HepG2 (cell line): ENCODE results near the gene TRPV2. TPM values are rescaled to one million over a fixed set of nuclear protein-coding genes. Genes with fewer than 3 reads are reported as not detected.
"Not testable (repeated sequence)": the region's sequence is repeated elsewhere in the genome, so short reads cannot be mapped to it uniquely, and the experiment has no call there.

ENCODE experiments used
- ATAC-seq: fragments of 200-7000 bp; cut with Tn5 transposase; 3 replicates; pipeline ENCODE4 v1.9.1; 2020; ENCODE audit warnings: mild to moderate bottlenecking, moderate library complexity
- BruUV-seq: library from RNA; stranded (reverse); fragments of 400-500 nt; replicated peaks from 2 replicates; lab custom pipeline; 2021; lab: Mats Ljungman, UMichigan
- CTCF ChIA-PET: fragments of 300-600 bp; formaldehyde crosslinking; extraction: SDS; loops from one replicate; lab custom pipeline; 2021; ENCODE audit warnings: low total read pairs, inconsistent platforms, low intra/inter-chr PET ratio; lab: Yijun Ruan, JAX
- POLR2A ChIA-PET: fragments of 350-600 bp; sonication (Branson Sonifier 250); formaldehyde crosslinking; loops from one replicate; lab custom pipeline; 2020; ENCODE audit warnings: antibody characterized with exemption, inconsistent platforms; lab: Yijun Ruan, JAX
- DNase-seq: peaks from one replicate; pipeline ENCODE4 v3.0.0-alpha.2; 2015; ENCODE audit warnings: low spot score
- FAIRE-seq: peaks from 3 replicates; lab custom pipeline; 2011; peaks lifted over from hg19 to GRCh38; lab: Jason Lieb, UNC
- H2AFZ ChIP-seq: one replicate; pipeline ENCODE4 v1.6.1; 2011; ENCODE audit warnings: low read length, inconsistent platforms
- H3K27ac ChIP-seq: fragments of 300-600 bp; 3 replicates; pipeline ENCODE4 v1.8.0; 2011; ENCODE audit warnings: mixed run types, mild to moderate bottlenecking, mixed read lengths, low read length, inconsistent platforms; ENCODE audit not compliant: insufficient read depth; ENCODE audit errors: extremely low read length
- H3K27me3 ChIP-seq, 2 experiments: fragments of 200-600 bp in 1 of 2; 2 replicates in 1 of 2; 3 replicates in 1 of 2; pipeline versions ENCODE4 v1.6.0 to v1.8.0; 2011; ENCODE audit warnings: low read length in 2 of 2, mild to moderate bottlenecking in 2 of 2, moderate library complexity in 2 of 2, inconsistent platforms in 1 of 2; ENCODE audit not compliant: insufficient read depth in 2 of 2, control insufficient read depth in 1 of 2
- H3K36me3 ChIP-seq, 2 experiments: fragments of 200-600 bp in 1 of 2; replicated peaks in 1 of 2; 2 replicates in 1 of 2; 3 replicates in 1 of 2; pipeline versions ENCODE4 v1.5.1 to v1.8.0; 2011; ENCODE audit warnings: low read length in 2 of 2, inconsistent platforms in 1 of 2; ENCODE audit not compliant: insufficient read depth in 2 of 2, control insufficient read depth in 1 of 2
- H3K4me1 ChIP-seq: 2 replicates; pipeline ENCODE4 v1.5.1; 2012; ENCODE audit warnings: low read length, inconsistent platforms; ENCODE audit not compliant: insufficient read depth
- H3K4me2 ChIP-seq: 2 replicates; pipeline ENCODE4 v1.6.0; 2011; ENCODE audit warnings: low read depth, low read length, inconsistent platforms
- H3K4me3 ChIP-seq, 3 experiments: fragments of 200-600 bp in 1 of 3; sonication (generic), shearing (Covaris generic) in 1 of 3; replicated peaks in 1 of 3; 2 replicates each; pipeline ENCODE4 v1.5.1; 2011 to 2016; ENCODE audit warnings: low read length in 3 of 3, inconsistent platforms in 2 of 3, low read depth in 2 of 3, mild to moderate bottlenecking in 2 of 3, control low read depth in 1 of 3, mixed read lengths in 1 of 3; ENCODE audit not compliant: insufficient read depth in 1 of 3
- H3K79me2 ChIP-seq: one replicate; pipeline ENCODE4 v1.6.1; 2011; ENCODE audit warnings: low read length, inconsistent platforms; ENCODE audit not compliant: insufficient read depth
- H3K9ac ChIP-seq: 2 replicates; pipeline ENCODE4 v1.6.0; 2011; ENCODE audit warnings: mild to moderate bottlenecking, low read depth, low read length, inconsistent platforms; ENCODE audit not compliant: insufficient read depth
- H3K9me3 ChIP-seq: 2 replicates; pipeline ENCODE4 v1.5.1; 2012; ENCODE audit warnings: mild to moderate bottlenecking, low read length
- H4K20me1 ChIP-seq: 2 replicates; pipeline ENCODE4 v1.6.0; 2011; ENCODE audit warnings: inconsistent platforms, mild to moderate bottlenecking, low read length, moderate library complexity; ENCODE audit not compliant: insufficient read depth
- ADNP ChIP-seq: sonication (generic); formaldehyde crosslinking; IDR thresholded peaks from 2 replicates; pipeline ENCODE4 v1.4.0; 2020; ENCODE audit warnings: missing genetic modification reagents
- MEF2D ChIP-seq: sonication (generic); formaldehyde crosslinking; IDR thresholded peaks from 2 replicates; pipeline ENCODE4 v1.5.1; 2020; ENCODE audit warnings: mild to moderate bottlenecking, missing genetic modification reagents
- ZC3H13 ChIP-seq: sonication (generic); formaldehyde crosslinking; IDR thresholded peaks from 2 replicates; pipeline ENCODE4 v1.8.1; 2023; ENCODE audit warnings: mild to moderate bottlenecking, missing genetic modification reagents, moderate library complexity
- ZNF496 ChIP-seq: sonication (generic); formaldehyde crosslinking; IDR thresholded peaks from 2 replicates; pipeline ENCODE4 v1.8.1; 2023; ENCODE audit warnings: mild to moderate bottlenecking, moderate library complexity, missing genetic modification reagents; ENCODE audit not compliant: insufficient replicate concordance
- WGBS: methylation state at CpG from one replicate; pipeline ENCODE4 v1.1.6; 2017; ENCODE audit warnings: low lambda C conversion rate; 5-methylcytosine and 5-hydroxymethylcytosine counted together
- in situ Hi-C: cut with HindIII; loops from 2 replicates; pipeline ENCODE4 v1.10.0; 2017; ENCODE audit warnings: low pct_unique_long_range_greater_than_20kb; ENCODE audit not compliant: extremely low pct_ligation_motif_present
- intact Hi-C: fragments of 100-400 bp; cut with micrococcal nuclease; formaldehyde crosslinking; loops from one replicate; pipeline ENCODE4 v1.10.0; 2022; ENCODE audit not compliant: unreplicated experiment
- polyA plus RNA-seq, 8 experiments: library from polyadenylated mRNA; depleted of rRNA in 3 of 8; stranded (reverse) in 7 of 8; unstranded in 1 of 8; fragments of >200 nt; fragmentation: Illumina TruSeq in 4 of 8; extraction: Trizol in 4 of 8; gene quantifications; 2 replicates each; pipeline versions ENCODE4 v1.2.1 to v1.2.3, GENCODE V29; 2011 to 2016; ENCODE audit warnings: low read depth in 4 of 8, missing spikeins in 1 of 8, mixed read lengths in 1 of 8; ENCODE audit not compliant: insufficient read depth in 1 of 8
- total RNA-seq, 5 experiments: library from RNA; depleted of rRNA; stranded (reverse); fragments of >200 nt; fragmentation: Illumina TruSeq; extraction: Trizol; gene quantifications; 2 replicates each; pipeline ENCODE4 v1.2.3, GENCODE V29; 2016; ENCODE audit warnings: low read depth in 1 of 5

TRPV2 gene
- total and polyA plus RNA-seq, 2 of the 13 experiments (the other 11 are each of a cell fraction or from before 2014, with no cell fraction given), result 13.6 to 21.3 TPM

GRCh38 chr17:16383772-16384287, 31.5 kb upstream of the TRPV2 start:
- peaks cover 21% of the 10 kb centered on the region for H4K20me1 ChIP-seq
- TF ChIP-seq ZC3H13 (CRISPR knock-in tag), result peak; percentile 77
- no peak for TF ChIP-seq MEF2D (CRISPR knock-in tag)
- TF ChIP-seq, all 625 proteins: peak for 1
- no peak overlapping the region; the same call in 1 of the 2 replicates for H3K4me2 ChIP-seq
- H3K27ac ChIP-seq, result no peak overlapping the region
- no peak overlapping the region for H3K9ac ChIP-seq
- POLR2A ChIA-PET, result interaction anchor here (1.2 to 2.5 kb wide), 4 partner anchors 20 to 85 kb away, joined by 4 to 8 read pairs (median 6); partner anchors contain the start of gene TRPV2
- no peak overlapping the region for H3K4me3 ChIP-seq
- DNase-seq, result no peak
- in situ Hi-C loops, result loop anchor here (5.0 kb wide), 1 partner anchor 33 kb away; the partner anchor contains the start of gene TRPV2
- H3K36me3 ChIP-seq, result peaks cover 7 to 11% of the 10 kb centered on the region in 2 experiments; a peak in 3 of 5 replicates
- H3K9me3 ChIP-seq, result no peaks in the 10 kb centered on the region
- H3K27me3 ChIP-seq, result no peaks in the 10 kb centered on the region; a peak in 1 of 5 replicates
- CTCF ChIA-PET, result no interaction called here
- H2AFZ ChIP-seq, result no peak overlapping the region
- peaks cover 18% of the 10 kb centered on the region for H3K79me2 ChIP-seq
- WGBS, result 97% methylated on average over 5 of the region's 5 CpGs
- no TSS peak for BruUV-seq
- ATAC-seq, result no peak
- H3K4me1 ChIP-seq, result peaks cover 60% of the 10 kb centered on the region
- intact Hi-C loops, result no loop called here
- no peak for FAIRE-seq

GRCh38 chr17:16384557-16384956, 30.8 kb upstream of the TRPV2 start:
- H3K79me2 ChIP-seq, result peaks cover 18% of the 10 kb centered on the region
- H3K27me3 ChIP-seq, result no peaks in the 10 kb centered on the region; a peak in 1 of 5 replicates
- BruUV-seq, result no TSS peak
- peaks cover 53% of the 10 kb centered on the region for H3K4me1 ChIP-seq
- ATAC-seq, result no peak
- H3K27ac ChIP-seq, result no peak overlapping the region
- FAIRE-seq, result no peak
- peaks cover 7 to 11% of the 10 kb centered on the region in 2 experiments; a peak in 3 of 5 replicates for H3K36me3 ChIP-seq
- no peak for DNase-seq
- peaks cover 21% of the 10 kb centered on the region for H4K20me1 ChIP-seq
- H2AFZ ChIP-seq, result no peak overlapping the region
- peak; percentile 29; the same call in 1 of the 2 replicates for TF ChIP-seq ZC3H13 (CRISPR knock-in tag)
- TF ChIP-seq ADNP, result no peak
- TF ChIP-seq ZNF496 (CRISPR knock-in tag), result no peak
- POLR2A ChIA-PET, result interaction anchor here (0.6 to 1.7 kb wide), 4 partner anchors 54 to 66 kb away, joined by 3 to 10 read pairs (median 3); no protein-coding TSS in a partner anchor
- 87% methylated on average over 5 of the region's 5 CpGs for WGBS
- no peaks in the 10 kb centered on the region for H3K9me3 ChIP-seq
- intact Hi-C loops (no loop called here), in situ Hi-C loops (loop anchor here (5.0 kb wide), 1 partner anchor 33 kb away; the partner anchor contains the start of gene TRPV2)
- CTCF ChIA-PET, result no interaction called here
- no peak overlapping the region for H3K4me2 ChIP-seq
- no peak overlapping the region for H3K9ac ChIP-seq
- no peak overlapping the region for H3K4me3 ChIP-seq

GRCh38 chr17:16386126-16386507, 29.3 kb upstream of the TRPV2 start:
- FAIRE-seq, in situ Hi-C loops, DNase-seq, BruUV-seq, H3K4me3 ChIP-seq, H3K9me3 ChIP-seq, H3K9ac ChIP-seq, H2AFZ ChIP-seq, ATAC-seq, H3K27me3 ChIP-seq: not testable (repeated sequence)
- 82% methylated on average over 23 of the region's 23 CpGs for WGBS
- Histone ChIP-seq H4K20me1 (peaks cover 21% of the 10 kb centered on the region), H3K27ac (peak overlapping the region; percentile 76), H3K36me3 (peaks cover 7 to 11% of the 10 kb centered on the region in 2 experiments; a peak in 3 of 5 replicates), H3K4me2 (peak overlapping the region; percentile 65; the same call in 1 of the 2 replicates), H3K79me2 (peaks cover 18% of the 10 kb centered on the region), H3K4me1 (peaks cover 44% of the 10 kb centered on the region)
- POLR2A ChIA-PET, result interaction anchor here (1.7 kb wide), 1 partner anchor 53 kb away, joined by 10 read pairs; no protein-coding TSS in a partner anchor
- intact Hi-C loops, result loop anchor here (1.0 to 2.0 kb wide), 2 partner anchors 29 to 135 kb away; partner anchors contain the start of gene TRPV2
- CTCF ChIA-PET, result interaction anchor here (1.2 to 2.0 kb wide), 4 partner anchors 28 to 135 kb away, joined by 3 to 10 read pairs (median 6); partner anchors contain the start of gene TRPV2
